Measurements from ENCODE around the gene HOXC5.

The HOXC5 gene

DNA sequence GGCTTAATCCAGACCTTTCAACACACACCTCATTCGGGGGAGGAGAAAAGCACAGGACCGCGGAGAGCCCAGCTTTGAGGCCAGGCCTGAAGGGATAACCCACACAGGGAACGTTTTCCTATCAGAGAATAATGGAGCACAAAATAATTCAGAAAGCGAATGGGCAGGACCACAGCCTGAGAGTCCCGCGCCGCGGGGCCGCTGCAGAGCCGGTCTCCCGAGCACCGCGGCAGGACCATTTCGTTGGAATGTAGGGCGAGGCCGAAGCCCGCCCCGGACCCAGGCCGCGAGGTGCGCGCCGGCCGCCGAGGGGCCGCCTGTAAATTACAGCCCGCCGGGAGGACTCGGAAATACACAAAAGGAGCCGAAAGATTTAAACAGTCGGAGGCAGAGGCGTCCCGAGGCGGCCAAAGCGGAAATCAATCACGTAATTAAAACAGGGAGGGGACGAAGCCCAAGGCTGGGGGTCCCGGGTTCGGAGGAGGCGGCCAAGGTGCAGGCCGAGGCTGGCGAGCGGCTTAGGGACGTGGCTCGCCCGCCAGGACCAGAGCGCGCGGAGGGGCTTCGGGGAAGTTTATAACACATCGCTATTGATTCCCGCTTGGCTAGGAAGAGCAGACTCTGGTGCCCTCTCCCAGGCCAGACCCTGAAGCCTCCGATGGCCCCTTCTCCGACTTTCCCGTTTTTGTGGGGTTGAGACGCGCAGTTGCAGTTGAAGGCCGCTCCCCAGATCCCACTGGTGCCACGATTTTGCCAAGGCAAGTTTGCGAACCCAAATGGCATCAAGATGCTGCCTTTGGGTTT, 14.5 kb downstream of the HOXC5 start:
- no peak overlapping the region for H3K27ac ChIP-seq (ENCODE audit: low read depth, low read length)
- peaks cover 27% of the 10 kb centered on the region for H3K27me3 ChIP-seq (ENCODE audit: control insufficient read depth, insufficient read depth, low read length)
- no peak overlapping the region for H3K9ac ChIP-seq (ENCODE audit: low read length)
- no peak overlapping the region for H3K4me3 ChIP-seq (ENCODE audit: low read length)
- H3K4me1 ChIP-seq (ENCODE audit: control insufficient read depth, insufficient read depth, low read length): peaks cover 2% of the 10 kb centered on the region
- no peaks in the 10 kb centered on the region for H3K36me3 ChIP-seq (ENCODE audit: control insufficient read depth, insufficient read depth, low read length)

DNA sequence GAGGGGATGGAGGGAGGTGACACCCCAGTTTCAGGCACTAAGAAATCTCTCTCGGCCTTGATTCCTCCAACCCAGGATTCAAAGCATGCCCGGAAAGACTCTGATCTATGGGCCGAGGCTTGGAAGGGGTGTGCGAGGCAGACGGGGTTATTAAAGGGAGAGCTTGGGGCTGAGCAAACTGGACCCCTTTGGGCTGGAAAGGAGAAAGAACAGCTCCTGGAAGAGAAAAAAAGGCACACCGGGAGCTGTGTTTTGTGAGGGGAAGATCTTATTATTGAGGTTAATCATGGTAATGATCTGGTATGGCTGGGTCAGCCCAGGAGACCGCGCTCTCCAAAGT, 15.1 kb downstream of the HOXC5 start:
- peaks cover 6% of the 10 kb centered on the region for H3K4me1 ChIP-seq (ENCODE audit: control insufficient read depth, insufficient read depth, low read length)
- H3K27me3 ChIP-seq (ENCODE audit: control insufficient read depth, insufficient read depth, low read length): peaks cover 30% of the 10 kb centered on the region
- no peak overlapping the region for H3K27ac ChIP-seq (ENCODE audit: low read depth, low read length)
- H3K4me3 ChIP-seq (ENCODE audit: low read length): no peak overlapping the region
- H3K9ac ChIP-seq (ENCODE audit: low read length): no peak overlapping the region
- H3K36me3 ChIP-seq (ENCODE audit: control insufficient read depth, insufficient read depth, low read length): no peaks in the 10 kb centered on the region

DNA sequence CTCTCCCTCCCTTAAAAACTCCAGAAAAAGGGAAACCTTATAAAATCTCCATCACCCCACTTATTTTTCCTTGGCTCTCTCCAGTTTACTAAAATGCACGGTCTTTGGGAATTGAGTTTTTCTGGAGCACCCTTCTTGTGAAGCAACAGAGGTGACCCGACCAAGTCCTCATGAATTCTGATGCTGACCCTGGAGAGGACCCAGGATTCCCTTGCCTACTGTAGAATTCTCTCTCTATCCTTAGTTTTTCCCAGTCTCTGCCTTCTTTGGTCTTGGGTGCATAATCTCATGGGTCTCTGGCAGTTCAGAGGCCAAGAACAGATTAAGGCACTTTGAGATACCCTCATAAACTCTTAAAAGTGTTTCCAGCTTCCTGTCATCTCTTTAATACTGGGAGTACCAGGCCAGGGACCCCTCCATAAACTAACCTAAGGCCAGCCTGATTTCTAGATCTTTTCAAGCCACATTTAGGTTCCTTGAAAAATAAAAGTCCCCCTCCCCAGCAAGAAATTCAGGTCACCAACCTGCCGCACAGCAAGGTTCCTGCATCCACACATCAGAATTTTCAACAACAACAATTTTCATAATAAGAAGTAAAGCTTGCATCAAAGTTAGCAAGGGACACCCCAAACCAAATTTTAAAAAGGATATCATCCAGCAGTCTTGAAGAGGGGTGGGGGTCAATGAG, 15.7 kb downstream of the HOXC5 start:
- no peak overlapping the region for H3K4me3 ChIP-seq (ENCODE audit: low read length)
- peaks cover 6% of the 10 kb centered on the region for H3K4me1 ChIP-seq (ENCODE audit: control insufficient read depth, insufficient read depth, low read length)
- peaks cover 32% of the 10 kb centered on the region for H3K27me3 ChIP-seq (ENCODE audit: control insufficient read depth, insufficient read depth, low read length)
- H3K27ac ChIP-seq (ENCODE audit: low read depth, low read length): no peak overlapping the region
- H3K36me3 ChIP-seq (ENCODE audit: control insufficient read depth, insufficient read depth, low read length): no peaks in the 10 kb centered on the region
- no peak overlapping the region for H3K9ac ChIP-seq (ENCODE audit: low read length)

DNA sequence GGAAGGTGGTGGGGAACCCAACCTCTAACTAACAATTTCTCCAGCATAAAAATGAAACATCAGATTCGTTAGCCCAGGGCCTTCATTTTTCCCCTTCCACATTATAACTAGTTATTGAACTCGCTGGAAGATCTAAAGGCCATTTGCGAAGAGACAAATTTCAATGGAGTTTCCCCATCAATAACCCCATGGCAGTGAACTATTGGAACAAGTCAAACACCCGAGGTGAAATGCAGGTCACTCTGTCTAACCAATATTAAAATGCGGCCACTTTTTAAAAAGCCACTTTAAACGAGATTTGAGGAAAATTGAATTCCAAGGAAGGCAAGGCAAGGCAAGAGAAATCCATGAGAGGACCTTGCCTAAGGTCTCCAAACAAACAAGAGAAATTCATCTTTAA, 16.3 kb downstream of the HOXC5 start:
- Histone ChIP-seq H3K36me3 (ENCODE audit: control insufficient read depth, insufficient read depth, low read length) (no peaks in the 10 kb centered on the region), H3K27me3 (ENCODE audit: control insufficient read depth, insufficient read depth, low read length) (peaks cover 32% of the 10 kb centered on the region), H3K4me1 (ENCODE audit: control insufficient read depth, insufficient read depth, low read length) (peaks cover 6% of the 10 kb centered on the region)

DNA sequence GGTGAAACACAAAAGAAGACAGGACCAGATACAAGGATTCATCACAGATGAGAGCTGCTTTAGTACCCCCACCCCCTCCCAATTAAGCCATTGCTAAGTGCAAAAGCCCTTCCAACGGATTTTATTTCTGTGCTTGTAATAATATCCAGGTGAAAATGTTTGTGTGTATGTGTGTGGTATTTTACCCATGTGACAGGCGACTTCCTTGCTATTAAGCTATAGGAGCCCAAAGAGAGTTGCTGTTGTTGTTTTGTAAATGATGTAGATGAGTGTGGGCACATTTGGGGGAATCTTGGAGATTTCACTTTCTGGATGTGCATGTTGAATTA, 17.6 kb downstream of the HOXC5 start:
- H3K36me3 ChIP-seq (ENCODE audit: control insufficient read depth, insufficient read depth, low read length): no peaks in the 10 kb centered on the region
- H3K4me3 ChIP-seq (ENCODE audit: low read length): no peak overlapping the region
- no peak overlapping the region for H3K9ac ChIP-seq (ENCODE audit: low read length)
- H3K27me3 ChIP-seq (ENCODE audit: control insufficient read depth, insufficient read depth, low read length): peaks cover 32% of the 10 kb centered on the region
- H3K4me1 ChIP-seq (ENCODE audit: control insufficient read depth, insufficient read depth, low read length): peaks cover 6% of the 10 kb centered on the region
- no peak overlapping the region for H3K27ac ChIP-seq (ENCODE audit: low read depth, low read length)

More for the DNA sequence above, 16.3 kb downstream of the HOXC5 start:
- Histone ChIP-seq H3K4me3 (ENCODE audit: low read length) (no peak overlapping the region), H3K27ac (ENCODE audit: low read depth, low read length) (no peak overlapping the region), H3K9ac (ENCODE audit: low read length) (no peak overlapping the region)

DNA sequence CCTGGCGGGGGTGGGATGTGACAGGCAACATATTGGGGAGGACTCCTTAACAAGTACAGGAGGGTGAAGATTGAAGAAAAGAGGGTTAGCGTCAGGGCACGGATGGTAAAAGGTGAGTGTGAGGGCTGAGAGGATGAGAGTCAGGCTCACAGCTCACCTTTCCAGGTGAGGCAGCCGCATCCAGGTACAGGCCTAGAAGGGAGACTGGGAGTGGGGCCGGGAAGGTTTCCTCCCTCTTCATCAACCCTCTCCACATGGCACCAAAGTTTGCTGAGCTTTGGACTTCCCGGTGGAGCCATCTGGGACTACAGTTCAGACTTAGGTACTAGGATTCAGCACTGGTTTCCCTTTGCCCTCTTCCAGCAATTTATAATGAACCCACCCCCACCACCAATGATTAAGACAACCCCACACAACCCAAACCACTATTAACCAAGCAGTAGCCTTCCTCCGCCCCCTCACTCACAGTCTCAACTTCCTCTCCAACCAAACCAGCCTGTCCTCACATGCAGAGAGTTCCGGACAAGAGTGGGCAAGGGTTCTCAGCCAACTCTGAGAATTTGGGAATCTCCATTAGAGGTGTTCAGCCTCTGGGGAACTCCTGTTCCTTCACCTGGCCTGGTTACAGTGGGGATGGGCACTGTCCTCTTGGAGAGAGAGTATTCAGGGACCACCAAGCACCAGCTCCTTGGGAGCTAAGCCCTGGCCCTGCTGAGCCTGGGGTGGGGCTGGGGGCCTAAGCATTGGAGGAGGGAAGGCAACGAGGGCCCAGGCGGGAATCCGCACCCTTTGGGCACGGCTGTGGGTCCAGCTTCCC, 18.4 kb downstream of the HOXC5 start:
- no peak overlapping the region for H3K9ac ChIP-seq (ENCODE audit: low read length)
- H3K27ac ChIP-seq (ENCODE audit: low read depth, low read length): no peak overlapping the region
- peaks cover 30% of the 10 kb centered on the region for H3K27me3 ChIP-seq (ENCODE audit: control insufficient read depth, insufficient read depth, low read length)
- peaks cover 6% of the 10 kb centered on the region for H3K4me1 ChIP-seq (ENCODE audit: control insufficient read depth, insufficient read depth, low read length)
- no peaks in the 10 kb centered on the region for H3K36me3 ChIP-seq (ENCODE audit: control insufficient read depth, insufficient read depth, low read length)
- H3K4me3 ChIP-seq (ENCODE audit: low read length): no peak overlapping the region

DNA sequence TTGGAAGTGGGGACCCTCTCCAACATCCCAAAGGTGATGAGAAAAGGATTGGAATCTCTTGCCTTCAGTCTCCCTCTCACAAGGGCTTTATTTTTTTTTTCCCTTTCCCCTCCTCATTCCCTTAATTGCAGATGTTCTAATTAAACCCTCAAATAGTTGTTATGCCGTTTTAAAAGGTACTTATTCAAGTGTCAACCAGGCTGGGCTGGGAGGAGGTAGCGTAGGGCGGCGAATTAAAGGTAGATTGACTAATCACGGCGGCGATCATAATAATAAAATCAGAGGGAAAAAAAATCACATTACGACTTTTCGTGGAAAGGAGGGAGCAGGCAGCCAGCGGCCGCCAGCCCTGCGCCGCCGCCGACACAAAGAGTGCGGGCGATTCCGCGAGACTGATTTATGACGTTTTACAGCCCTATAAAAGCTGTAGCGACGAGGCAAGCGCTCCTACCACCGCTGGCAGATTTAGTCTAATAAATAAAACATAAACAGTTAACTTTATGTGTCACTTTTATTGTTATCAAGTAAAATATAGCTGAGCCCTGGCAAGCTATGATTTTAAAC, 19.1 kb downstream of the HOXC5 start:
- H3K36me3 ChIP-seq (ENCODE audit: control insufficient read depth, insufficient read depth, low read length): no peaks in the 10 kb centered on the region
- no peak overlapping the region for H3K4me3 ChIP-seq (ENCODE audit: low read length)
- H3K27me3 ChIP-seq (ENCODE audit: control insufficient read depth, insufficient read depth, low read length): peaks cover 28% of the 10 kb centered on the region
- H3K27ac ChIP-seq (ENCODE audit: low read depth, low read length): no peak overlapping the region
- peaks cover 6% of the 10 kb centered on the region for H3K4me1 ChIP-seq (ENCODE audit: control insufficient read depth, insufficient read depth, low read length)
- no peak overlapping the region for H3K9ac ChIP-seq (ENCODE audit: low read length)

DNA sequence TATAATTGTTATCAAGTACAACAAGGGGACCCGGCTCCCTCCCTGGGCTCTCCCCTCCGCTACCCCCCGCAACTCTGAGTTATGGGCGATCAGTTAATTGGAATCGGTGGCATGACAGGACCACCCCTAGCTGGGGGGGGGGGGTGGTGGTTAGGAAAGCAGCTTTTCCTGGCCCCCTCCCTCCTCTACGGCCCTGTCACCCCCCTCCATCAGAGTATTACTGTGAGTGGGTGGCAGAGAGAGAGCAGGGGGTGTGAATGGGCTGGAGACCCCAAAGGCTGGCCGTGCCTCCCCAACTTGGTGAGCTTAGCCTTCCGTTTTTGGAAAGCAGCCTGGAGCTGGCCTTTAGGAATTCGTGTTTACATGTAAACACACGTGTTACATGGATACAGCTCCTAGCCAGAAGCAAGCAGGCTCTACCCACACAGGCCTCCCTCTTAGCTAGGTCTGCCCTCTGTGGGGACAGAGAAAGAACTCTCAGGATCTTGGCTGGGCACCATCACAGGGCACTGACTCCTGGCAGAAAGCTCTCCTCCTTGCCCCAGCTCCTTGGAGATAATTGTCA, 19.7 kb downstream of the HOXC5 start:
- peak overlapping the region; percentile 3 for H3K4me3 ChIP-seq (ENCODE audit: low read length)
- no peaks in the 10 kb centered on the region for H3K36me3 ChIP-seq (ENCODE audit: control insufficient read depth, insufficient read depth, low read length)
- no peak overlapping the region for H3K27ac ChIP-seq (ENCODE audit: low read depth, low read length)
- H3K9ac ChIP-seq (ENCODE audit: low read length): no peak overlapping the region
- H3K4me1 ChIP-seq (ENCODE audit: control insufficient read depth, insufficient read depth, low read length): peaks cover 6% of the 10 kb centered on the region
- peaks cover 27% of the 10 kb centered on the region for H3K27me3 ChIP-seq (ENCODE audit: control insufficient read depth, insufficient read depth, low read length)

DNA sequence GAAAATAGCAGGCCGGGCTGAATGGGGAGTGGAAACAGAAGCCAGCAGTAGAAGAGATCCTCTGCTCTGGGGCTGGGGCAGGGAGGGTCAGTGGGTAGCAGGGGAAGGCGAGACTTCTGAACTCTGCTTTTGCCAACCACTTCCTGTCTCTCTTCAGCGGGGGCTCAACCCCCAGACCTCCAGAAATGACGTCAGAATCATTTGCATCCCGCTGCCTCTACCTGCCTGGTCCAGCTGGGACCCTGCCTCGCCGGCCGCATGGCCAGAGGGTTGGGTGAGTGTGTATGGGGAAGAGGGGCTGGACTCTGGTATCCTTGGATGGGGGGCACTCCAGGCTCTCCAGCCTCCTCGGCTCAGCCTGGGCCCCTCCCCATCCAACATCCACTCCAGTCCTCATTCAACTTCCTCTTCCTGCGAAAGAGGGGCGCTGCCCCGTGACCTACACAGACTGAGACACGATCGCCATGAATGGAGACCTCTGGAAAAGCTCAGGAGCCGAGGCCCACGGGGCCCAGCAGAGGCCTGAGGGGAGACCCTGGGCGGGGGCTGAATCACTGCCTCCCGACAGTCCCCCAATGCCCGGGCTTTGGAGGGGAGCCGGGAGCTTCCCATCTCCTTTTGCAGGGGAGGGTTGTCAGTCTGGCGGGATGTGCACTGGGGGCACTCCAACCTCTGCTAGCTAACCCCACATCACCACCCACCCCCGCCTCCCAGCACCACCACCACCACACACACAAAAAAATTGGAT, 20.3 kb downstream of the HOXC5 start:
- Histone ChIP-seq H3K4me1 (ENCODE audit: control insufficient read depth, insufficient read depth, low read length) (peaks cover 6% of the 10 kb centered on the region), H3K27me3 (ENCODE audit: control insufficient read depth, insufficient read depth, low read length) (peaks cover 29% of the 10 kb centered on the region), H3K27ac (ENCODE audit: low read depth, low read length) (peak overlapping the region; percentile 1), H3K9ac (ENCODE audit: low read length) (no peak overlapping the region), H3K36me3 (ENCODE audit: control insufficient read depth, insufficient read depth, low read length) (no peaks in the 10 kb centered on the region), H3K4me3 (ENCODE audit: low read length) (peak overlapping the region; percentile 68)

DNA sequence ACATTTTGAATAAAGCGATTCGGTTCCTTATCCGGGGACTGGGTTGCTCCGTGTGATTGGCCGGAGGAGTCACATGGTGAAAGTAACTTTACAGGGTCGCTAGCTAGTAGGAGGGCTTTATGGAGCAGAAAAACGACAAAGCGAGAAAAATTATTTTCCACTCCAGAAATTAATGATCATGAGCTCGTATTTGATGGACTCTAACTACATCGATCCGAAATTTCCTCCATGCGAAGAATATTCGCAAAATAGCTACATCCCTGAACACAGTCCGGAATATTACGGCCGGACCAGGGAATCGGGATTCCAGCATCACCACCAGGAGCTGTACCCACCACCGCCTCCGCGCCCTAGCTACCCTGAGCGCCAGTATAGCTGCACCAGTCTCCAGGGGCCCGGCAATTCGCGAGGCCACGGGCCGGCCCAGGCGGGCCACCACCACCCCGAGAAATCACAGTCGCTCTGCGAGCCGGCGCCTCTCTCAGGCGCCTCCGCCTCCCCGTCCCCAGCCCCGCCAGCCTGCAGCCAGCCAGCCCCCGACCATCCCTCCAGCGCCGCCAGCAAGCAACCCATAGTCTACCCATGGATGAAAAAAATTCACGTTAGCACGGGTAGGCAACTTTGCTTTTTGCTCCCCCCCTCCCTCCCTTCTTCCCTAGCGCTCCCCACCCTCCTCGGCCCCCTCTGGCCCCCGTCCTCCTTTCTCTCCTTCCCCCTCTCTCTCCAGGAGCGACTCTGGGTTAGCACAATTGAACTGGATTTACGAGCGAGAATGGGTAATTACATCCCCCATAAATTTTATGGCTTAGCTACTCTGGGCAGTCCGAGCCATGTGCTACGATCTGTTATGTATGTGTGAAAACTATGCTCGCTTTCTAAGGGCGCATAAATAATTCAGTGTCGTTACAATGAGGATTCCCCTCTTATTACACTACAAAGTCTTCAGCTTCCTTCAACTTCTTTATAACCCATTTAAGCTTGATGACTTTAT, 21.2 kb downstream of the HOXC5 start, which contains the start of gene HOXC4:
Gene HOXC4 (plus strand): TSS at position 85 of the 991 bp plus-strand sequence. CDS start 88 bp downstream, at position 173.
- Histone ChIP-seq H3K9ac (ENCODE audit: low read length) (no peak within 1 kb of the TSS), H3K27me3 (ENCODE audit: control insufficient read depth, insufficient read depth, low read length) (peaks cover 29% of the 10 kb centered on the region), H3K4me1 (ENCODE audit: control insufficient read depth, insufficient read depth, low read length) (peaks cover 6% of the 10 kb centered on the region), H3K36me3 (ENCODE audit: control insufficient read depth, insufficient read depth, low read length) (no peaks in the 10 kb centered on the region), H3K4me3 (ENCODE audit: low read length) (peak within 1 kb of the TSS; percentile 68), H3K27ac (ENCODE audit: low read depth, low read length) (peak within 1 kb of the TSS; percentile 37)

DNA sequence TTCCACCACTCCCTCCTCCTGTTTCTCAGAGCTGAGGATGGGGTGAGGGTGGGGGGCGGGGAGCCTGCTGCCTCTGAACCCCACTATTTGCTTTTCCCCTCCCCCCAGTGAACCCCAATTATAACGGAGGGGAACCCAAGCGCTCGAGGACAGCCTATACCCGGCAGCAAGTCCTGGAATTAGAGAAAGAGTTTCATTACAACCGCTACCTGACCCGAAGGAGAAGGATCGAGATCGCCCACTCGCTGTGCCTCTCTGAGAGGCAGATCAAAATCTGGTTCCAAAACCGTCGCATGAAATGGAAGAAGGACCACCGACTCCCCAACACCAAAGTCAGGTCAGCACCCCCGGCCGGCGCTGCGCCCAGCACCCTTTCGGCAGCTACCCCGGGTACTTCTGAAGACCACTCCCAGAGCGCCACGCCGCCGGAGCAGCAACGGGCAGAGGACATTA, 21.9 kb downstream of the HOXC5 start:
- H3K27me3 ChIP-seq (ENCODE audit: control insufficient read depth, insufficient read depth, low read length): peaks cover 28% of the 10 kb centered on the region
- H3K9ac ChIP-seq (ENCODE audit: low read length): no peak overlapping the region
- no peak overlapping the region for H3K27ac ChIP-seq (ENCODE audit: low read depth, low read length)
- H3K36me3 ChIP-seq (ENCODE audit: control insufficient read depth, insufficient read depth, low read length): no peaks in the 10 kb centered on the region
- H3K4me3 ChIP-seq (ENCODE audit: low read length): peak overlapping the region; percentile 37
- H3K4me1 ChIP-seq (ENCODE audit: control insufficient read depth, insufficient read depth, low read length): peaks cover 6% of the 10 kb centered on the region
